HFF-Myc (cell line): ENCODE measurements around the gene RRP1B.

Experiments
- DNase-seq: peaks from one replicate; pipeline ENCODE4 v3.0.0-alpha.2; 2011; ENCODE audit warnings: low read depth; ENCODE audit errors: extremely low read depth
- H3K4me3 ChIP-seq: replicated peaks from 2 replicates; pipeline ENCODE4 v1.5.1; 2011; ENCODE audit warnings: low read depth, mild to moderate bottlenecking, control low read depth, low read length
- TF ChIP-seq, protein P1 (sequence below): IDR thresholded peaks from 2 replicates; pipeline ENCODE4 v1.5.1; 2012; ENCODE audit warnings: mild to moderate bottlenecking, low read depth, low read length, control low read depth; ENCODE audit errors: missing control alignments

The RRP1B gene

DNA sequence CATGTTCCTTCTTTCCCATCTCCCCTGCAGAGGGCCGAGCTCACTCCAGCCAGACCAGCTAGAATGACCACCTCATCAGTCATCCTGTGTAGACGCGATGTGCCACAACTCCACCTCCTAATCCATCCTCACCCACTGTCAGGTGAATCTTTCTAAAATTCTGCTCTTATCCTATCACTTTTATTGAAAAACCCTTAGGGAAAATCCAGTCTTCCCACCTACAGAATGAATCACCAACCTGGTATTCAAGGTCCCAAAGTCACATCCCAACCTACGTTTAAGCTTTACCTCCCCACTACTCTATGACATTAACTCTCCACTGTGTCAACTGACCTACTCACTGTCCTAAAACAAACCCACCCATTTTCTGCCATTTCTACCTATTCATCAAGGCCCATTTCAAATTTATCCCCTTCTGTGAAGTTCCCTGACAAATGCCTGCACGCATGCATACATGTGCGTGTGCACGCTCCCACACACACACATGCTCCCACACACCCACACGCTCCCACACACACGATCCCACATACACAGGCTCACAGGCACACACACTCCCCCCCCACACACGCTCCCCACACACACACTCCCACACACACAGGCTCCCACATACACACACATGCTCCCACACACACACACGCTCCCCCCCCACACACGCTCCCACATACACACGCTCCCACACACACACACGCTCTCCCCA, 27.8 kb upstream of the RRP1B start:
- DNase-seq, result no peak
- TF ChIP-seq, protein P1, sequence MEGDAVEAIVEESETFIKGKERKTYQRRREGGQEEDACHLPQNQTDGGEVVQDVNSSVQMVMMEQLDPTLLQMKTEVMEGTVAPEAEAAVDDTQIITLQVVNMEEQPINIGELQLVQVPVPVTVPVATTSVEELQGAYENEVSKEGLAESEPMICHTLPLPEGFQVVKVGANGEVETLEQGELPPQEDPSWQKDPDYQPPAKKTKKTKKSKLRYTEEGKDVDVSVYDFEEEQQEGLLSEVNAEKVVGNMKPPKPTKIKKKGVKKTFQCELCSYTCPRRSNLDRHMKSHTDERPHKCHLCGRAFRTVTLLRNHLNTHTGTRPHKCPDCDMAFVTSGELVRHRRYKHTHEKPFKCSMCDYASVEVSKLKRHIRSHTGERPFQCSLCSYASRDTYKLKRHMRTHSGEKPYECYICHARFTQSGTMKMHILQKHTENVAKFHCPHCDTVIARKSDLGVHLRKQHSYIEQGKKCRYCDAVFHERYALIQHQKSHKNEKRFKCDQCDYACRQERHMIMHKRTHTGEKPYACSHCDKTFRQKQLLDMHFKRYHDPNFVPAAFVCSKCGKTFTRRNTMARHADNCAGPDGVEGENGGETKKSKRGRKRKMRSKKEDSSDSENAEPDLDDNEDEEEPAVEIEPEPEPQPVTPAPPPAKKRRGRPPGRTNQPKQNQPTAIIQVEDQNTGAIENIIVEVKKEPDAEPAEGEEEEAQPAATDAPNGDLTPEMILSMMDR, result no peak
- H3K4me3 ChIP-seq, result no peak overlapping the region

DNA sequence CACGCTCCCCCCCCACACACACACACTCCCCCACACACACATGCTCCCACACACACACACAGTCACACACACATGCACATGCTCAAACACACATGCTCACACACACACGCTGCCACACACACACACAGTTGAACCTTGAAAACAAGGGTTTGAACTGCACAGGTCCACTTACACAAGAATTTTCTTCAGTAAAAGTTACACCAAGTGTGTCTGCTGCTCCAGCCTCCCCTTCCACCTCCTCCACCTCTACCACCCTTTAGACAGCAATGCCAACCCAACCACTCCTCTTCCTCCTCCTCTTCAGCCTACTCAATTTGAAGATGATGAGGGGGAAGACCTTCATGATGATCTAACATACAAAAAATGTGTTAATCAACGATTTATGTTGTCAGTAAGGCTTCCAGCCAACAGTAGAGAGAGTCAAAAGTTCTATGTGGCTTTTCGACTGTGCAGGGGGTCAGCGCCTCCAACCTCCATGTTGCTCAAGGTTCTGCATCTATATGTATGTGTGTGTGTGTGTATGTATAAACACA, 26.9 kb upstream of the RRP1B start:
- no peak for DNase-seq
- TF ChIP-seq, protein P1, result no peak
- H3K4me3 ChIP-seq, result no peak overlapping the region

DNA sequence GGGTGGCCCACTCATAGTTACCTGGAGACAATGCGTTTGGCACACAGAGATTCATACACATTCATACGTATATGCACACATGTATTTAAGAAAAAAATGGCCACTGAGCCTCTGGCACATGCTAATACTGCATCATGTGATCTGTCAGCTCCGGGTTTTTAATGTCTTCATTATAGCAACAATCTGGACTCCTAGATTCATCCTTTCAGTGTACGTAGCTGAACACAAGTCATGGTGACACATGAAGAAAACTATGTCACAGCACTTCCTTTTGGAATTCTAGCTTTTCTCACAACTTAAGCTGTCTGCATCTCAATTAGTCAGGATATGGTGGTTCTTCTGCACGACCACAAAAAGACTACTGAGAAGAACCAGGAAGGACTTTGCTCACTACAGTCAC, 24.7 kb upstream of the RRP1B start:
- no peak for DNase-seq
- no peak overlapping the region for H3K4me3 ChIP-seq
- TF ChIP-seq, protein P1, result no peak

DNA sequence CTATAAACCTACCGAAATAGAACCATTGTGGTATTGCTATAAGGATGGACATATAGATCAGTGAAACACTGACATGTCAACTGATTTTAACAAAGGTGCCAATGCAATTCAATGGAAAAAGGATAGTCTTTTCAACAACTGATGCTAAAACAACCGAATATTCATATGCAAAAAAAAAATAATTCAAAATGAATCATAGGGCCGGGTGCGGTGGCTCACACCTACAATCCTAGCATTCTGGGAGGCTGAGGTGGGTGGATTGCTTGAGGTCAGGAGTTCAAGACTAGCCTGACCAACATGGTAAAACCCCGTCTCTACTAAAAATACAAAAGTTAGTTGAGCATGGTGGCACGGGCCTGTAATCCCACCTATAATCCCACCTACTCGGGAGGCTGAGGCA, 23.9 kb upstream of the RRP1B start:
- no peak for DNase-seq
- H3K4me3 ChIP-seq, result no peak overlapping the region
- TF ChIP-seq, protein P1, result no peak

DNA sequence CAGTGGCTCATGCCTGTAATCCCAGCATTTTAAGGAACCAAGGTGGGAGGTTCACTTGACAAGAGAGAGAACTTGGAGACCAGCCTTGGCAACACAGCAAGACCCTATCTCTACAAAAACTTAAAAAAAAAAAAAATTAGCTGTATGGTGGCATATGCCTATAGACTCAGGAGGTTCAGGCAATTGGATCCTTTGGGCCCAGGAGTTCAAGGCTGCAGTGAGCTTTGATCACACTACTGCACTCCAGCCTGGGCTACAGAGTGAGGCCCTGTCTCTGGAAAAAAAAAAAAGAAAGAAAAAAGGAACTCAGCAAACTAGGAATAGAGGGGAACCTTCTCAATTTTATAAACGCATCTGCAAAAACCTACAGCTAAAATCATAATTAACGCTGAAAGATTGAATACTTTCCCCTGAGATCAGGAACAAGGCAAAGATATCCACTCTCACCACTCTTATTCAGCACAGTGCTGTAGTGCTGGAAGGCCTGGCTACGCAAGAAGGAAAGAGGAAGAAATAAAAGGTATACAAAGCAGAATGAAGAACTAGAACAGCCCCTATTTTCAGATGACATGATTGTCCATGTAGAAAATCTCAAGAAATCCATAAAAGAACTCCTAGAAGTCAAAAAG, 21.7 kb upstream of the RRP1B start:
- TF ChIP-seq, protein P1, result no peak
- H3K4me3 ChIP-seq, result no peak overlapping the region
- no peak for DNase-seq

DNA sequence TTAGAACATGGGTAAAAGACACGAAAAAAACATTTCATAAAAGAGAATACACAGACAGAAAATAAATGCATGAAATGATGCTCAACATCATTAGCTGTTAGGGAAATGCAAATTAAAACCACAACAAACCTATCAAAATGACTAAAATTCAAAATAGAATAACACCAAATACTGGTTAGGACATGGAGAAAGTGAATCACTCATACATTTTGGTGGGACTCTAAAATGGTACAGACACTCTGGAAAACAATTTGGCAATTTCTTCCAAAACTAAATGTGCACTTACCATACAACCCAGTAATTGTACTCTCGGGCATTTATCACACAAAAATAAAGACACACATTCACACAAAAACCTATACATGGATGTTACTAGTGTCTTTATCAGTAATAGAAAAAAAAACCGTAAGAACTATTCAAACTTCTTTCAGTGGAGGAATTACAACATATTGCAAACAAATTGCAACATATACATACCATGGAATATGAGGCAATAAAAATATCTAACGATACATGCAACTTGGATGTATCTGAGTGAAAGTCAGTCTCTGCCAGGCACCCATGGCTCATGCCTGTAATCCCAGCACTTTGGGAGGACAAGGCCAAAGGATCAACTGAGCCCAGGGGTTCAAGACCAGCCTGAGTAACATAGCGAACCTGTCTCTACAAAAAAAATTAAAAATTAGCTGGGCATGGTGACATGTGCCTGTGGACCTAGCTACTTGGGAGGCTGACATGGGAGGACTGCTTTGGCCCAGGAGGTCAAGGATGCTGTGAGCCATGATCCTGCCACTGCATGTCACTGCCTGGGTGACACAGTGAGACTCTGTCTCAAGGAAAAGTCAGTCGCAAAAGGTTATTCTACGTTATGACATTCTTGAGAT, 19.6 kb upstream of the RRP1B start:
- no peak overlapping the region for H3K4me3 ChIP-seq
- DNase-seq, result no peak
- TF ChIP-seq, protein P1, result no peak
